GM12878 (cell line): ENCODE measurements around the gene RXYLT1. TPM values are rescaled to one million over a fixed set of nuclear protein-coding genes. Genes with fewer than 3 reads are reported as not detected.

Experiments
- ATAC-seq: fragments of 200-7000 bp; cut with Tn5 transposase; 3 replicates; pipeline ENCODE4 v1.9.1; 2020; ENCODE audit warnings: mild to moderate bottlenecking, moderate library complexity
- BruUV-seq: library from RNA; stranded (reverse); fragments of 400-500 nt; replicated peaks from 2 replicates; lab custom pipeline; 2021; lab: Mats Ljungman, UMichigan
- CTCF ChIA-PET: fragments of 300-600 bp; sonication (Branson Sonifier 250); formaldehyde crosslinking; extraction: SDS; loops from one replicate; lab custom pipeline; 2021; ENCODE audit warnings: inconsistent platforms; lab: Yijun Ruan, JAX
- POLR2A ChIA-PET: fragments of 350-600 bp; formaldehyde crosslinking; extraction: SDS; loops from one replicate; lab custom pipeline; 2021; ENCODE audit warnings: inconsistent platforms; lab: Charles Lee
- RAD21 ChIA-PET: fragments of 300-600 bp; sonication (Branson Sonifier 250); formaldehyde crosslinking; loops from one replicate; lab custom pipeline; 2023; ENCODE audit warnings: antibody characterized with exemption; ENCODE audit not compliant: unreplicated experiment; lab: Charles Lee
- SMC1A ChIA-PET: fragments of 300-600 bp; sonication (Branson Sonifier 250); formaldehyde crosslinking; loops from one replicate; lab custom pipeline; 2023; ENCODE audit not compliant: unreplicated experiment, uncharacterized antibody; lab: Charles Lee
- DNase-seq: peaks from one replicate; pipeline ENCODE4 v3.0.0-alpha.2; 2011; ENCODE audit warnings: low read depth, low spot score
- FAIRE-seq: peaks from 3 replicates; lab custom pipeline; 2011; peaks lifted over from hg19 to GRCh38; lab: Jason Lieb, UNC
- H2AFZ ChIP-seq: 2 replicates; pipeline ENCODE4 v1.6.0; 2011; ENCODE audit warnings: low read depth, low read length, control low read depth; ENCODE audit not compliant: control insufficient read depth
- H3K27ac ChIP-seq: 2 replicates; pipeline ENCODE4 v1.5.1; 2011; ENCODE audit warnings: control low read depth; ENCODE audit not compliant: control insufficient read depth, insufficient read depth
- H3K27me3 ChIP-seq, 2 experiments: replicated peaks in 1 of 2; 2 replicates each; pipeline versions ENCODE4 v1.6.0 to v1.6.1; 2011; ENCODE audit warnings: low read length in 1 of 2; ENCODE audit not compliant: control insufficient read depth in 2 of 2, insufficient read depth in 2 of 2
- H3K36me3 ChIP-seq, 2 experiments: 2 replicates each; pipeline ENCODE4 v1.5.1; 2011; ENCODE audit warnings: low read length in 1 of 2; ENCODE audit not compliant: control insufficient read depth in 2 of 2, insufficient read depth in 2 of 2
- H3K4me1 ChIP-seq: 2 replicates; pipeline ENCODE4 v1.6.1; 2011; ENCODE audit warnings: mild to moderate bottlenecking, low read length, moderate library complexity, mixed read lengths; ENCODE audit not compliant: control insufficient read depth, insufficient read depth
- H3K4me2 ChIP-seq: 2 replicates; pipeline ENCODE4 v1.6.0; 2011; ENCODE audit warnings: control low read depth; ENCODE audit not compliant: control insufficient read depth, insufficient read depth
- H3K4me3 ChIP-seq: fragments of 200-600 bp; sonication (generic); 2 replicates; pipeline ENCODE4 v1.5.1; 2016
- H3K79me2 ChIP-seq: 2 replicates; pipeline ENCODE4 v1.6.0; 2011; ENCODE audit warnings: low read length; ENCODE audit not compliant: control insufficient read depth, insufficient read depth
- H3K9ac ChIP-seq: 2 replicates; pipeline ENCODE4 v1.8.0; 2011; ENCODE audit warnings: low read length, control low read depth, mixed read lengths; ENCODE audit not compliant: control insufficient read depth, insufficient read depth
- H3K9me3 ChIP-seq: replicated peaks from 3 replicates; pipeline ENCODE4 v1.5.1; 2011; ENCODE audit warnings: mild to moderate bottlenecking, low read length; ENCODE audit not compliant: control insufficient read depth, insufficient read depth
- H4K20me1 ChIP-seq: 2 replicates; pipeline ENCODE4 v1.6.0; 2011; ENCODE audit not compliant: control insufficient read depth, insufficient read depth
- CEBPB ChIP-seq, 2 experiments: fragments of 150-350 bp in 1 of 2; IDR thresholded peaks; 2 replicates each; pipeline ENCODE4 v1.6.1; 2012 to 2014; ENCODE audit warnings: low read depth in 2 of 2, low read length in 2 of 2, borderline replicate concordance in 1 of 2, inconsistent platforms in 1 of 2
- CHD1 ChIP-seq: IDR thresholded peaks from 2 replicates; pipeline ENCODE4 v1.6.1; 2012; ENCODE audit warnings: low read depth, low read length, improper control_type of control experiment
- ETV6 ChIP-seq, 2 experiments: fragments of 450-650 bp in 1 of 2; IDR thresholded peaks in 1 of 2; conservative IDR thresholded peaks in 1 of 2; 2 replicates each; pipeline ENCODE4 v1.6.1; 2014; ENCODE audit warnings: antibody characterized with exemption in 1 of 2, borderline replicate concordance in 1 of 2, low read depth in 1 of 2, mild to moderate bottlenecking in 1 of 2, moderate library complexity in 1 of 2
- KLF5 ChIP-seq: fragments of 450-650 bp; IDR thresholded peaks from 2 replicates; pipeline ENCODE4 v1.6.1; 2014; ENCODE audit warnings: mild to moderate bottlenecking; ENCODE audit not compliant: partially characterized antibody
- MXI1 ChIP-seq: fragments of 150-350 bp; IDR thresholded peaks from 2 replicates; pipeline ENCODE4 v1.6.1; 2011; ENCODE audit warnings: low read depth, mild to moderate bottlenecking, inconsistent platforms, low read length, improper control_type of control experiment
- NFYA ChIP-seq: IDR thresholded peaks from 2 replicates; pipeline ENCODE4 v1.6.1; 2011; ENCODE audit warnings: low read depth, mild to moderate bottlenecking, low read length, improper control_type of control experiment, borderline replicate concordance
- RAD51 ChIP-seq: fragments of 450-650 bp; IDR thresholded peaks from 2 replicates; pipeline ENCODE4 v1.6.1; 2016; ENCODE audit warnings: moderate library complexity, mild to moderate bottlenecking, inconsistent platforms
- RBBP5 ChIP-seq: fragments of 200-600 bp; sonication (generic); conservative IDR thresholded peaks from 2 replicates; pipeline ENCODE4 v1.6.1; 2016
- SMAD1 ChIP-seq: fragments of 450-650 bp; IDR thresholded peaks from 2 replicates; pipeline ENCODE4 v1.6.1; 2018; ENCODE audit warnings: mild to moderate bottlenecking, low read depth; ENCODE audit not compliant: partially characterized antibody
- TAF1 ChIP-seq: IDR thresholded peaks from 2 replicates; pipeline ENCODE4 v1.6.1; 2011; ENCODE audit warnings: mild to moderate bottlenecking, low read depth, low read length, borderline replicate concordance
- TARDBP ChIP-seq: IDR thresholded peaks from 2 replicates; pipeline ENCODE4 v1.6.1; 2016; ENCODE audit warnings: borderline replicate concordance
- WRNIP1 ChIP-seq: IDR thresholded peaks from 2 replicates; pipeline ENCODE4 v1.6.1; 2011; ENCODE audit warnings: low read depth, low read length, improper control_type of control experiment, borderline replicate concordance
- WGBS: methylation state at CpG from one replicate; pipeline ENCODE4 v1.1.6; 2016; ENCODE audit warnings: low lambda C conversion rate; ENCODE audit not compliant: insufficient replicate concordance, insufficient coverage; ENCODE audit errors: missing lambda C conversion rate; 5-methylcytosine and 5-hydroxymethylcytosine counted together
- in situ Hi-C: fragments of 300-500 bp; cut with MboI; formaldehyde crosslinking; loops from 9 replicates; pipeline ENCODE4 v1.14.3; 2018; ENCODE audit warnings: mixed read lengths
- intact Hi-C: fragments of 100-400 bp; cut with micrococcal nuclease; formaldehyde crosslinking; loops from one replicate; pipeline ENCODE4 v1.14.2; 2022; ENCODE audit not compliant: unreplicated experiment
- polyA plus RNA-seq, 11 experiments: library from polyadenylated mRNA; depleted of rRNA in 4 of 11; unstranded in 6 of 11; stranded (reverse) in 5 of 11; fragments of >200 nt; fragmentation: Nextera tagmentation in 4 of 11; fragmentation: Illumina TruSeq in 1 of 11; extraction: Ambion mirVana in 4 of 11; extraction: Trizol in 1 of 11; gene quantifications; 1 replicate in 1 of 11; 2 replicates in 10 of 11; pipeline versions ENCODE4 v1.2.1 to v1.2.3, GENCODE V29; 2011 to 2016; ENCODE audit warnings: inconsistent platforms in 2 of 11, missing spikeins in 2 of 11, low read depth in 1 of 11
- total RNA-seq, 4 experiments: library from RNA; depleted of rRNA in 3 of 4; stranded (reverse); fragments of >200 nt in 3 of 4; fragmentation: Illumina TruSeq in 1 of 4; extraction: Trizol in 1 of 4; gene quantifications; 2 replicates each; pipeline versions ENCODE4 v1.2.1 to v1.2.3, GENCODE V29; 2013 to 2021
- TF ChIP-seq, protein P1 (sequence below): fragments of 450-650 bp; IDR thresholded peaks from 2 replicates; pipeline ENCODE4 v1.6.1; 2018; ENCODE audit warnings: mild to moderate bottlenecking, low read depth, moderate library complexity; ENCODE audit not compliant: partially characterized antibody
- TF ChIP-seq, protein P2 (sequence below): fragments of 450-650 bp; IDR thresholded peaks from 2 replicates; pipeline ENCODE4 v1.6.1; 2014; ENCODE audit warnings: mild to moderate bottlenecking
- TF ChIP-seq, protein P3 (sequence below): IDR thresholded peaks from 2 replicates; pipeline ENCODE4 v1.6.1; 2012; ENCODE audit warnings: low read depth, low read length, improper control_type of control experiment

Gene RXYLT1
- total and polyA plus RNA-seq, 10 of the 15 experiments (the other 5 are each of a cell fraction or from before 2014, with no cell fraction given): 10.4 to 33.8 (median 21.5) TPM

DNA sequence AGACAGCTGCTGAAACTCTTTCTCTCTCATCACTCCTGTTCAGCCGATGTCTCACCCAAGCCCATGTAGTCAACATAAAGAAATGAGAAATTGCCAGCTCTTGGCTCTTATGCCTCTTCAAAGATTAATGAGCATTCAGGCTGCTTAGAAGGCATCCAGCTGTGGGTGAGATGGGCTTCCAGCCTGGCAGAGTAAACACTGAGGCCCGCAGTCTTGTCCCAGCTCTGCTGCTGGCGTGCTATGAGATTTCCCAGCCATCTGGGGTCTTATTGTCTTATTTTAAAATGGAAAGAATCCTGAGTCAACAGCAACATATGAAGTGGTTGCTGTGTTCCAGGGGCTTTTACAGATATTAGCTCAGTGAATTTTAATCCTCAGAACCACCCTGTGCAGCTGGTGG is 12.6 kb downstream of the RXYLT1 start (continued):
- TF ChIP-seq, protein P1, sequence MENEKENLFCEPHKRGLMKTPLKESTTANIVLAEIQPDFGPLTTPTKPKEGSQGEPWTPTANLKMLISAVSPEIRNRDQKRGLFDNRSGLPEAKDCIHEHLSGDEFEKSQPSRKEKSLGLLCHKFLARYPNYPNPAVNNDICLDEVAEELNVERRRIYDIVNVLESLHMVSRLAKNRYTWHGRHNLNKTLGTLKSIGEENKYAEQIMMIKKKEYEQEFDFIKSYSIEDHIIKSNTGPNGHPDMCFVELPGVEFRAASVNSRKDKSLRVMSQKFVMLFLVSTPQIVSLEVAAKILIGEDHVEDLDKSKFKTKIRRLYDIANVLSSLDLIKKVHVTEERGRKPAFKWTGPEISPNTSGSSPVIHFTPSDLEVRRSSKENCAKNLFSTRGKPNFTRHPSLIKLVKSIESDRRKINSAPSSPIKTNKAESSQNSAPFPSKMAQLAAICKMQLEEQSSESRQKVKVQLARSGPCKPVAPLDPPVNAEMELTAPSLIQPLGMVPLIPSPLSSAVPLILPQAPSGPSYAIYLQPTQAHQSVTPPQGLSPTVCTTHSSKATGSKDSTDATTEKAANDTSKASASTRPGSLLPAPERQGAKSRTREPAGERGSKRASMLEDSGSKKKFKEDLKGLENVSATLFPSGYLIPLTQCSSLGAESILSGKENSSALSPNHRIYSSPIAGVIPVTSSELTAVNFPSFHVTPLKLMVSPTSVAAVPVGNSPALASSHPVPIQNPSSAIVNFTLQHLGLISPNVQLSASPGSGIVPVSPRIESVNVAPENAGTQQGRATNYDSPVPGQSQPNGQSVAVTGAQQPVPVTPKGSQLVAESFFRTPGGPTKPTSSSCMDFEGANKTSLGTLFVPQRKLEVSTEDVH: no peak
- TF ChIP-seq, all 136 proteins: peak for 0

DNA sequence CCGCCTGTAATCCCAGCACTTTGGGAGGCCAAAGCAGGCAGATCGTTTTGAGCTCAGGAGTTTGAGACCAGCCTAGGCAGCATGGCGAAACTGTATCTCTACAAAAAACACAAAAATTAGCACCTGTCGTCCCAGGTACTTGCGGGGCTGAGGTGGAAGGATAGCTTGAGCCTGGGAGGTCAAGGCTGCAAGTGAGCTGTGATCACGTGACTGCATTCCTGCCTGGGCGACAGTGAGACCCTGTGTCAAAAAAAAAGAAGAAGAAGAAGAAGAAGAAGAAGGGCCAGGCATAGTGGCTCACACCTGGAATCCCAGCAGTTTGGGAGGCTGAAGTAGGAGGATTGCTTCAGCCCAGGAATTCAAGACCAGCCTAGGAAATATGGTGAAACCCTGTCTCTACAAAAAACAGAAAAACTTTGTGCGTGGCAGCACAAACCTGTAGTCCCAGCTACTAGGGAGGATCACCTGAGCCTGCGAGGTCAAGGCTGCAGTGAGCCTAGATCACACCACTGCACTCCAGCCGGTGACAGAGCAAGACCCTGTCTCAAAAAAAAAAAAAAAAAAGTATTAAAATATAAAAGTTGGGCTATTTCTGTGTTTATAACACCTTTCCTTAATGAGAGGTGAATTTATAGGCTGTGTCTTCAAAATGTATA is 15.5 kb downstream of the RXYLT1 start:
- DNase-seq (no peak), FAIRE-seq (no peak), ATAC-seq (no peak)
- CTCF ChIA-PET: no interaction called here
- no peak overlapping the region for H3K4me2 ChIP-seq
- intact Hi-C loops (no loop called here), in situ Hi-C loops (loop anchor here (5.0 kb wide), 1 partner anchor 378 kb away; no protein-coding TSS in a partner anchor)
- no peaks in the 10 kb centered on the region for H3K79me2 ChIP-seq
- H3K9ac ChIP-seq: no peak overlapping the region
- H3K4me3 ChIP-seq: no peak overlapping the region
- RAD21 ChIA-PET: no interaction called here
- no peak overlapping the region for H3K27ac ChIP-seq
- BruUV-seq: no TSS peak
- no peaks in the 10 kb centered on the region for H4K20me1 ChIP-seq
- no peaks in the 10 kb centered on the region for H3K4me1 ChIP-seq
- WGBS: 97% methylated on average over 9 of the region's 10 CpGs
- H3K27me3 ChIP-seq: no peaks in the 10 kb centered on the region
- H2AFZ ChIP-seq: no peak overlapping the region
- no peaks in the 10 kb centered on the region for H3K9me3 ChIP-seq
- peaks cover 0 to 6% of the 10 kb centered on the region in 2 experiments; a peak in 1 of 4 replicates for H3K36me3 ChIP-seq
- POLR2A ChIA-PET: no interaction called here
- SMC1A ChIA-PET: interaction anchor here (0.9 kb wide), 1 partner anchor 15 kb away, joined by 3 read pairs; no protein-coding TSS in a partner anchor
- TF ChIP-seq CEBPB (IDR thresholded peaks at IDR 0.05; ENCODE audit: borderline replicate concordance in 1 of 2, low read depth in 2 of 2, low read length in 2 of 2) (no peak), TARDBP (no peak), ETV6 (conservative IDR thresholded peaks at IDR 0.05 in 1 of 2, IDR thresholded peaks at IDR 0.05 in 1 of 2; ENCODE audit: borderline replicate concordance in 1 of 2, low read depth in 1 of 2) (no peak), NFYA (no peak), RBBP5 (no peak), CHD1 (no peak), WRNIP1 (no peak), MXI1 (no peak), TAF1 (no peak), RAD51 (no peak), SMAD1 (no peak), KLF5 (no peak)
- TF ChIP-seq, protein P2, sequence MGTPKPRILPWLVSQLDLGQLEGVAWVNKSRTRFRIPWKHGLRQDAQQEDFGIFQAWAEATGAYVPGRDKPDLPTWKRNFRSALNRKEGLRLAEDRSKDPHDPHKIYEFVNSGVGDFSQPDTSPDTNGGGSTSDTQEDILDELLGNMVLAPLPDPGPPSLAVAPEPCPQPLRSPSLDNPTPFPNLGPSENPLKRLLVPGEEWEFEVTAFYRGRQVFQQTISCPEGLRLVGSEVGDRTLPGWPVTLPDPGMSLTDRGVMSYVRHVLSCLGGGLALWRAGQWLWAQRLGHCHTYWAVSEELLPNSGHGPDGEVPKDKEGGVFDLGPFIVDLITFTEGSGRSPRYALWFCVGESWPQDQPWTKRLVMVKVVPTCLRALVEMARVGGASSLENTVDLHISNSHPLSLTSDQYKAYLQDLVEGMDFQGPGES: no peak
- TF ChIP-seq, protein P3, sequence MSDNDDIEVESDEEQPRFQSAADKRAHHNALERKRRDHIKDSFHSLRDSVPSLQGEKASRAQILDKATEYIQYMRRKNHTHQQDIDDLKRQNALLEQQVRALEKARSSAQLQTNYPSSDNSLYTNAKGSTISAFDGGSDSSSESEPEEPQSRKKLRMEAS: no peak
